Right lobe of liver (tissue), 6 donors: ENCODE results near the gene SP140L. TPM values are rescaled to one million over a fixed set of nuclear protein-coding genes. Genes with fewer than 3 reads are reported as not detected.

Source experiments
- ATAC-seq, 4 donors: fragments of 200-7000 bp; cut with Tn5 transposase; one replicate each; pipeline ENCODE4 v1.9.1; 2020; ENCODE audit warnings: mild to moderate bottlenecking in 4 of 4, moderate library complexity in 4 of 4
- DNase-seq, 3 donors: peaks; one replicate each; pipeline ENCODE4 v3.0.0-alpha.2; 2020
- H3K27ac ChIP-seq, 3 donors: fragments of 200-600 bp; one replicate each; pipeline ENCODE4 v1.8.0; 2022
- H3K27me3 ChIP-seq, 2 donors: fragments of 200-600 bp; one replicate each; pipeline ENCODE4 v1.8.0; 2022
- H3K36me3 ChIP-seq, 4 donors: fragments of 200-600 bp; sonication (generic) in 1 of 4; one replicate each; pipeline versions ENCODE4 v1.5.1 to v1.8.0; 2017 to 2022; ENCODE audit warnings: control low read depth in 1 of 4
- H3K4me1 ChIP-seq, 4 donors: fragments of 200-600 bp; sonication (generic) in 1 of 4; one replicate each; pipeline versions ENCODE4 v1.5.1 to v1.8.0; 2017 to 2022; ENCODE audit warnings: control low read depth in 1 of 4
- H3K4me3 ChIP-seq, 3 donors: fragments of 200-600 bp; one replicate each; pipeline ENCODE4 v1.8.0; 2022
- H3K9me3 ChIP-seq, 4 donors: fragments of 200-600 bp; sonication (generic) in 1 of 4; one replicate each; pipeline versions ENCODE4 v1.5.1 to v1.8.0; 2017 to 2022; ENCODE audit warnings: control low read depth in 1 of 4
- CTCF ChIP-seq, 4 donors: fragments of 200-600 bp in 3 of 4; fragments of 450-650 bp in 1 of 4; IDR thresholded peaks; one replicate each; pipeline versions ENCODE4 v1.5.1 to v1.8.0; 2016 to 2022; ENCODE audit warnings: antibody characterized with exemption in 4 of 4, mild to moderate bottlenecking in 2 of 4
- POLR2A ChIP-seq: fragments of 450-650 bp; IDR thresholded peaks from one replicate; pipeline ENCODE4 v1.6.1; 2017; ENCODE audit warnings: antibody characterized with exemption, mild to moderate bottlenecking
- WGBS: methylation state at CpG from one replicate; pipeline ENCODE4 v1.1.6; 2018; ENCODE audit warnings: low coverage, low lambda C conversion rate; ENCODE audit not compliant: insufficient coverage; ENCODE audit errors: missing lambda C conversion rate; 5-methylcytosine and 5-hydroxymethylcytosine counted together
- intact Hi-C, 2 donors: fragments of 100-400 bp; cut with DNase I; formaldehyde crosslinking; loops; one replicate each; pipeline versions ENCODE4 v1.11.2 to v1.14.1; 2022
- total RNA-seq, 6 experiments: library from RNA; depleted of rRNA in 2 of 6; stranded (reverse); fragments of >200 nt in 2 of 6; fragmentation: NEBNext Ultra II Directional in 3 of 6; extraction: Animal tissue kit (Norgen Biotek cat#: 25700) in 3 of 6; gene quantifications; one replicate each; pipeline versions ENCODE4 v1.1.0 to v1.2.4, GENCODE V29; 2016 to 2023
- donor health status: DM: no; HTN: yes; CAD: no.
- donor health status: DM: no; HTN: no; CAD: no.
- donor health status: DM: no; HTN: no; CAD: no.
- donor health status: DM: no; HTN: yes; CAD: no.
- donor health status: DM: no; HTN: yes; CAD: no.

Gene SP140L
- total RNA-seq, 6 experiments from 2014 or later: 6.6 to 17.9 (median 11.3) TPM

GRCh38 chr2:230418341-230419016 lies 91.5 kb downstream of the SP140L start:
- Histone ChIP-seq H3K9me3 (no peaks in the 10 kb centered on the region), H3K36me3 (no peaks in the 10 kb centered on the region), H3K27me3 (no peaks in the 10 kb centered on the region), H3K4me1 (peaks cover 0 to 45% (median 18%) of the 10 kb centered on the region in 4 donors), H3K27ac (peak overlapping the region in 1 of 3 donors; percentile 11), H3K4me3 (peak overlapping the region; percentile 56 to 72 (median 58))
- DNase-seq (no peak), ATAC-seq (peak in 1 of 4 donors; percentile 13)
- 36% methylated on average over 9 of the region's 9 CpGs for WGBS
- TF ChIP-seq POLR2A (no peak), CTCF (IDR thresholded peaks at IDR 0.05) (no peak)
- intact Hi-C loops: no loop called here

GRCh38 chr2:230419181-230419580 lies 92.2 kb downstream of the SP140L start:
- ATAC-seq: no peak
- TF ChIP-seq CTCF (IDR thresholded peaks at IDR 0.05) (no peak), POLR2A (no peak)
- intact Hi-C loops: no loop called here
- H3K4me1 ChIP-seq: peaks cover 0 to 52% (median 21%) of the 10 kb centered on the region in 4 donors
- H3K27me3 ChIP-seq: no peaks in the 10 kb centered on the region
- H3K4me3 ChIP-seq: no peak overlapping the region
- WGBS: 69% methylated on average over 4 of the region's 4 CpGs
- no peaks in the 10 kb centered on the region for H3K36me3 ChIP-seq
- H3K27ac ChIP-seq: no peak overlapping the region
- H3K9me3 ChIP-seq: no peaks in the 10 kb centered on the region
- DNase-seq: no peak

GRCh38 chr2:230422149-230422548 lies 95.2 kb downstream of the SP140L start:
- intact Hi-C loops: no loop called here

GRCh38 chr2:230423851-230424458 lies 97.0 kb downstream of the SP140L start:
- Histone ChIP-seq H3K36me3 (no peaks in the 10 kb centered on the region), H3K27ac (peak overlapping the region; percentile 9 to 68 (median 18)), H3K4me3 (no peak overlapping the region), H3K27me3 (no peaks in the 10 kb centered on the region), H3K9me3 (no peaks in the 10 kb centered on the region), H3K4me1 (peaks cover 0 to 54% (median 21%) of the 10 kb centered on the region in 4 donors)
- peak in 1 of 3 donors; percentile 54 for DNase-seq
- intact Hi-C loops: no loop called here
- TF ChIP-seq POLR2A: no peak
- TF ChIP-seq CTCF (IDR thresholded peaks at IDR 0.05): no peak
- peak; percentile 77 to 88 (median 83) for ATAC-seq
- WGBS: 30% methylated on average over 3 of the region's 3 CpGs

More at GRCh38 chr2:230422149-230422548, 95.2 kb downstream of the SP140L start:
- 87% methylated on average over 4 of the region's 4 CpGs for WGBS
- TF ChIP-seq CTCF (IDR thresholded peaks at IDR 0.05) (no peak), POLR2A (no peak)
- no peak overlapping the region for H3K27ac ChIP-seq
- H3K9me3 ChIP-seq: no peaks in the 10 kb centered on the region
- H3K4me1 ChIP-seq: peaks cover 0 to 70% (median 29%) of the 10 kb centered on the region in 4 donors
- H3K36me3 ChIP-seq: no peaks in the 10 kb centered on the region
- no peaks in the 10 kb centered on the region for H3K27me3 ChIP-seq
- no peak for DNase-seq
- no peak for ATAC-seq
- no peak overlapping the region for H3K4me3 ChIP-seq
